ENCODE measurements around the gene ASTN2. TPM values are rescaled to one million over a fixed set of nuclear protein-coding genes. Genes with fewer than 3 reads are reported as not detected.

ASTN2 gene
- total RNA-seq, 4 donors from 2014 or later, result 0.94 to 5.6 (median 3.7) TPM

DNA sequence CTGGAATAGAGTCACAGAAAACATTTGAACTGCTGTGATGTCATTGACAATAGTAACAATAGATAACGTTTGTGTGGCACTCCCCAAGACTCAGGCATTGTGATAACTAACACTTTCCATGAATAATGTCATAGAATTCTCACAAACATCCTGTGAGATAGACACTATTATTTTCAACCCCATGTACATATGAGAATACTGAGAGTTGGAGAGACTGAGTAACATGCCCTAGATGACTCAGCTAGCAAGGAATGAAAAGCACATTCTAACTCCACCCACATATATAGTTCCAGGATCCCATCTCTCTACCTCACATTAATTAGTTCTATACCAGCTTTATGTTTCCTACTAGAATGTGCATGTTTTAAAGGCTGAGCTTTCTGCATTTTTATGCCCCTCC, 71.4 kb downstream of the ASTN2 start:
- no peak for TF ChIP-seq POLR2A (IDR thresholded peaks at IDR 0.05)
- TF ChIP-seq CTCF (IDR thresholded peaks at IDR 0.05), result no peak
- H3K27me3 ChIP-seq, result no peaks in the 10 kb centered on the region
- no peaks in the 10 kb centered on the region for H3K9me3 ChIP-seq
- intact Hi-C loops (cut with DNase I), result no loop called here
- H3K4me3 ChIP-seq (replicated peaks in 1 of 3), result no peak overlapping the region
- DNase-seq, result no peak
- no peak overlapping the region for H3K27ac ChIP-seq
- no peaks in the 10 kb centered on the region for H3K4me1 ChIP-seq
- WGBS, 2 donors, result 41 to 54% methylated on average over 1 of the region's 1 CpG
- H3K36me3 ChIP-seq, result no peaks in the 10 kb centered on the region

- Histone ChIP-seq H3K4me1 (no peaks in the 10 kb centered on the region), H3K27ac (no peak overlapping the region), H3K36me3 (no peaks in the 10 kb centered on the region), H3K27me3 (no peaks in the 10 kb centered on the region), H3K9me3 (no peaks in the 10 kb centered on the region), H3K4me3 (replicated peaks in 1 of 3) (no peak overlapping the region)
- intact Hi-C loops (cut with DNase I), result no loop called here
- no peak for DNase-seq
- WGBS, 2 donors, result 57 to 62% methylated on average over 2 of the region's 2 CpGs
- no peak for TF ChIP-seq CTCF (IDR thresholded peaks at IDR 0.05)
- no peak for TF ChIP-seq POLR2A (IDR thresholded peaks at IDR 0.05)
These were observed 73.7 kb downstream of the ASTN2 start for GRCh38 chr9:117341151-117341550.

DNA sequence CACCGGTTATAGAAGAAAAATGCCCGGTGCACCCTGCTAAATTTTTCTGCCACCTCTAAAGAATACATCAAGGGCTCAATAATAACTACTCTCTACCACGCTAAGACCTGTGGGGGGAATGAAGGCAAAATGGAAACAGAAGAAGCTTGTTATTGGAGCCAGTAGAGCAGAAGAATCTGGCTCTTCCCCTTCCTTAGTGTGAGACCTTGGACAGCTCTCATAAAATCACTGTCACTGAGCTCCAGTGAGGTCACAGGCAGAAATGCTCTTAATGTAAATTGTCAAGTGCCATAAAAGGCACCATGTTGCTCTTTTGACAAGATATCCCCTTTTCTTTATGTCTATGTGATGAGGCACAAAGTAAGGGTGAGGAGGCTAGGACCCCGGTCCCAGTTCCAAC, 74.4 kb downstream of the ASTN2 start:
- intact Hi-C loops (cut with DNase I), result no loop called here
- no peak for DNase-seq
- Histone ChIP-seq H3K4me1 (no peaks in the 10 kb centered on the region), H3K27me3 (no peaks in the 10 kb centered on the region), H3K36me3 (no peaks in the 10 kb centered on the region), H3K27ac (no peak overlapping the region), H3K9me3 (no peaks in the 10 kb centered on the region), H3K4me3 (replicated peaks in 1 of 3) (no peak overlapping the region)
- no peak for TF ChIP-seq POLR2A (IDR thresholded peaks at IDR 0.05)
- TF ChIP-seq CTCF (IDR thresholded peaks at IDR 0.05), result no peak
- WGBS, 2 donors, result 86 to 92% methylated on average over 4 of the region's 4 CpGs

DNA sequence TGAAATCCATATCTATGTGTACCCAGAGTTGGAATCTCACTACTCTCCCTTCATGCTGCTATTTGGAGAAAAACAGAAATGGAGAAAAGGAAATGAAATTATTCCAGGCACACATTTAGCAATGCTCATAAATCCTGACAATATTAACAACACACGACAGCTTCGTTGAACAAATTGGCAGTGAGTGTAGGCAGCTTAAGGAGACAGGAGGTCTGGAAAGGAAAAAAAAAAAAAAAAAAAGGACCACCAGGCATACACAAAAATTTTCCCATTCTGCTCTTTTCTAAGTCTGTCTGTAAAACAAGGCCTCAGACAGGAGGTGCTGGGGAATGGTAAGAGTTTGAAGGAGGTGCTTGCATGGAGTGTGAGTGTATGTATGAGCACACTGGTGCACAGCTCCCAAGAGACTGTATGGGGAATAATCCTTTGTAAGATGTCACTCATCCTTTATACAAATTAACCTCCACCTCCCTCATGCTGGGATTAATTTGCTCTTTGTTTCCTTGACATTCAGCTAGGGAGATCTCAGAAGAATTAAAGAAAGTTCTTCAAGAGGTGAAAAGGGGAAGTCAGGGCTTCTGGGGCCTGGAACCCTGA, 78.9 kb downstream of the ASTN2 start:
- intact Hi-C loops (cut with DNase I), result no loop called here
- H3K27ac ChIP-seq, result no peak overlapping the region
- WGBS, 2 donors, result 65 to 80% methylated on average over 2 of the region's 2 CpGs
- H3K27me3 ChIP-seq, result no peaks in the 10 kb centered on the region
- no peaks in the 10 kb centered on the region for H3K4me1 ChIP-seq
- no peaks in the 10 kb centered on the region for H3K9me3 ChIP-seq
- DNase-seq, result no peak
- no peak overlapping the region for H3K4me3 ChIP-seq (replicated peaks in 1 of 3)
- no peaks in the 10 kb centered on the region for H3K36me3 ChIP-seq
- TF ChIP-seq CTCF (IDR thresholded peaks at IDR 0.05) (no peak), POLR2A (IDR thresholded peaks at IDR 0.05) (no peak)

DNA sequence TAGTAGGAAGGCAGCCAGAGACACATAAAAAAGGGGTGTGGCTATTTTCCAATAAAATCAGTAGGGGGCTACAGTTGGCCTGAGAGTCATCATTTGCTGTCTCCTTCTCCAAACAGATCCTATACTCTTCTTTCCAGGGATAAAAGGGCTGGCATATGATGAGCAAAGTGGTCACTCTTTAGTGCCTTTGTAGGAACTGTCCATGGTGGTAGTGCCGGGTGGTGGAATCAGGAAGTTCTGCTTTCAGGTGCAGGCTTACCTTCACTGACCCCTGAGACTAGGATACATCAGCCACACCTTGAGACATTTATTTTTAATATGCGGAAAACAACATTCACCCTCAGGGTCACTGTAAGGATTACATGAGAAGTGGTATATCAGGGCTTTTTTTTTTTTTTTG, 80.8 kb downstream of the ASTN2 start:
- no peaks in the 10 kb centered on the region for H3K27me3 ChIP-seq
- no peaks in the 10 kb centered on the region for H3K9me3 ChIP-seq
- no peak overlapping the region for H3K4me3 ChIP-seq (replicated peaks in 1 of 3)
- H3K27ac ChIP-seq, result no peak overlapping the region
- WGBS, 2 donors, result 63 to 73% methylated on average over 2 of the region's 2 CpGs
- TF ChIP-seq POLR2A (IDR thresholded peaks at IDR 0.05), result no peak
- TF ChIP-seq CTCF (IDR thresholded peaks at IDR 0.05), result no peak
- no peak for DNase-seq
- H3K4me1 ChIP-seq, result no peaks in the 10 kb centered on the region
- intact Hi-C loops (cut with DNase I), result no loop called here
- no peaks in the 10 kb centered on the region for H3K36me3 ChIP-seq

Measured in thyroid gland (tissue), 4 donors.